Lower lobe of right lung (tissue), 2 donors: ENCODE data around the gene TPMT. TPM values are rescaled to one million over a fixed set of nuclear protein-coding genes. Genes with fewer than 3 reads are reported as not detected.

Experiments used
- ATAC-seq, 2 donors: fragments of 200-7000 bp; cut with Tn5 transposase; one replicate each; pipeline ENCODE4 v1.9.1; 2020 to 2022; ENCODE audit warnings: mild to moderate bottlenecking in 2 of 2, moderate library complexity in 2 of 2
- DNase-seq: peaks from one replicate; pipeline ENCODE4 v3.0.0-alpha.2; 2020
- H3K27ac ChIP-seq: fragments of 200-600 bp; one replicate; pipeline ENCODE4 v1.8.0; 2022
- H3K27me3 ChIP-seq: fragments of 200-600 bp; one replicate; pipeline ENCODE4 v1.8.0; 2022; ENCODE audit warnings: low read depth
- H3K36me3 ChIP-seq: fragments of 200-600 bp; one replicate; pipeline ENCODE4 v1.8.0; 2022; ENCODE audit warnings: mild to moderate bottlenecking
- H3K4me1 ChIP-seq: fragments of 200-600 bp; one replicate; pipeline ENCODE4 v1.8.0; 2022
- H3K4me3 ChIP-seq: fragments of 200-600 bp; one replicate; pipeline ENCODE4 v1.8.0; 2022; ENCODE audit warnings: mild to moderate bottlenecking
- H3K9me3 ChIP-seq: fragments of 200-600 bp; one replicate; pipeline ENCODE4 v1.8.0; 2022
- intact Hi-C: fragments of 100-400 bp; cut with DNase I; formaldehyde crosslinking; loops from one replicate; pipeline ENCODE4 v1.11.0; 2022
- total RNA-seq: library from RNA; stranded (reverse); fragmentation: NEBNext Ultra II Directional; extraction: Animal tissue kit (Norgen Biotek cat#: 25700); gene quantifications from one replicate; pipeline ENCODE4 v1.2.1, GENCODE V29; 2021
- TF ChIP-seq, protein P1 (sequence below): fragments of 200-600 bp; IDR thresholded peaks from one replicate; pipeline ENCODE4 v1.8.0; 2022; ENCODE audit warnings: antibody characterized with exemption, mild to moderate bottlenecking
- donor health status: DM: no; HTN: yes; CAD: no; lungs with severe emphysema.

Gene TPMT
- total RNA-seq, 1 donor from 2014 or later, result 14.0 TPM

DNA sequence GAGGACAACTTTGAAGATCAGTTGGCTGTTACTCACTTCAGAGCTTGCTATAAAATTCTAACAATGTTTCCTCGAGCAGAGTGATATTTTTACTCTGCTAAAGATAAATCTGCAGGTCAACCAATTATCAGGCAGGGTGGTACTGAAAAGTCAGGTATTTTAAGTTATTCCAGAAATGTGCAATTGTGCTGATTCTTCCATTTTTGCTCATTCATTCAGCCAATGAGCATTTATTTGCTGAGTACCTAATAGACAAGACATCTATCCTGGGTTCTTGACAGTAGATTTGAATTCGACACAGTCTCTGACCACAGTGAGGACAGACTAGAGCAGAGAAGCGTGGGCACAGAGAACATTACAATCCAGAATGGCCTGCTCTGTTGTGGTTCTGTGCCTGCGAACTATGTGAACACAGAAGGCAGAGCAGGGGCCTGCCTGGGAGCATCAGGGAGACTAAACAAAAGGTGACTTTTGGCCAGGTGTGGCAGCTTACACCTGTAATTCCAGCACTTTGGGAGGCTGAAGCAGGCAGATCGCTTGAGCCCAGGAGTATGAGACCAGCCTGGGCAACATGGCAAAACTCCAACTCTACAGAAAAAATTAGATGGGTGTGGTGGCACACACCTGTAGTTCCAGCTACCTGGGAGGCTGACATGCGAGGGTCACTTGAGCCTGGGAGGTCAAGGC, 14.8 kb downstream of the TPMT start:
- TF ChIP-seq, protein P1, sequence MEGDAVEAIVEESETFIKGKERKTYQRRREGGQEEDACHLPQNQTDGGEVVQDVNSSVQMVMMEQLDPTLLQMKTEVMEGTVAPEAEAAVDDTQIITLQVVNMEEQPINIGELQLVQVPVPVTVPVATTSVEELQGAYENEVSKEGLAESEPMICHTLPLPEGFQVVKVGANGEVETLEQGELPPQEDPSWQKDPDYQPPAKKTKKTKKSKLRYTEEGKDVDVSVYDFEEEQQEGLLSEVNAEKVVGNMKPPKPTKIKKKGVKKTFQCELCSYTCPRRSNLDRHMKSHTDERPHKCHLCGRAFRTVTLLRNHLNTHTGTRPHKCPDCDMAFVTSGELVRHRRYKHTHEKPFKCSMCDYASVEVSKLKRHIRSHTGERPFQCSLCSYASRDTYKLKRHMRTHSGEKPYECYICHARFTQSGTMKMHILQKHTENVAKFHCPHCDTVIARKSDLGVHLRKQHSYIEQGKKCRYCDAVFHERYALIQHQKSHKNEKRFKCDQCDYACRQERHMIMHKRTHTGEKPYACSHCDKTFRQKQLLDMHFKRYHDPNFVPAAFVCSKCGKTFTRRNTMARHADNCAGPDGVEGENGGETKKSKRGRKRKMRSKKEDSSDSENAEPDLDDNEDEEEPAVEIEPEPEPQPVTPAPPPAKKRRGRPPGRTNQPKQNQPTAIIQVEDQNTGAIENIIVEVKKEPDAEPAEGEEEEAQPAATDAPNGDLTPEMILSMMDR, result no peak
- peaks cover 92% of the 10 kb centered on the region for H3K36me3 ChIP-seq
- H3K27ac ChIP-seq, result no peak overlapping the region

GRCh38 chr6:18138906-18139305, 16.0 kb downstream of the TPMT start:
- Histone ChIP-seq H3K4me3 (no peak overlapping the region), H3K27ac (no peak overlapping the region), H3K4me1 (no peaks in the 10 kb centered on the region), H3K27me3 (no peaks in the 10 kb centered on the region), H3K9me3 (no peaks in the 10 kb centered on the region), H3K36me3 (peaks cover 92% of the 10 kb centered on the region)
- no peak for DNase-seq
- TF ChIP-seq, protein P1, result no peak
- intact Hi-C loops, result no loop called here
- ATAC-seq, result no peak

More for the DNA sequence above, 14.8 kb downstream of the TPMT start:
- Histone ChIP-seq H3K4me3 (no peak overlapping the region), H3K4me1 (no peaks in the 10 kb centered on the region), H3K9me3 (no peaks in the 10 kb centered on the region), H3K27me3 (no peaks in the 10 kb centered on the region)
- intact Hi-C loops, result no loop called here
- DNase-seq, result no peak
- no peak for ATAC-seq

- H3K27me3 ChIP-seq, result no peaks in the 10 kb centered on the region
- H3K36me3 ChIP-seq, result peaks cover 93% of the 10 kb centered on the region
- no peak overlapping the region for H3K4me3 ChIP-seq
- no peaks in the 10 kb centered on the region for H3K4me1 ChIP-seq
- H3K27ac ChIP-seq, result no peak overlapping the region
- no peak for DNase-seq
- ATAC-seq, result no peak
- intact Hi-C loops, result no loop called here
- TF ChIP-seq, protein P1, result no peak
- H3K9me3 ChIP-seq, result no peaks in the 10 kb centered on the region
These were observed 18.6 kb downstream of the TPMT start for GRCh38 chr6:18136260-18136659.

DNA sequence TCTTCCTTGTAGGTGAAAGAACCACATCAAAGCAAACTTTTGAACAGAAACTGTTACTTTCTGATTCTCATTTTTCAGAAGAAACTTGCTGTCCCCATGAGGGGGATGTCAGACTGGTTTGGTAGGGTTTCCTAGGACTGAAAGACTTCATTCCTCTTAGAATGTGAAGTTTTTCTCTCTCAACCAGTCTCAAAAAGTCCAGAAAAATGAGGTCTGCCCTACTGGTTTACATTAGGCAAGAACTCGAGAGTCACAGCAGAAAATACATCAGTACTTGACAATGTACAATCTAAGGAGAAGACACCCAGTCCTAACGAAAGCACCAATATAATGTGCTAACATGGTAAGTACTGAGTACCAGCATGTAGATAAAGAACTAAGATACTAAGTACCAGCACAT, 19.7 kb downstream of the TPMT start:
- peaks cover 92% of the 10 kb centered on the region for H3K36me3 ChIP-seq
- intact Hi-C loops, result no loop called here

GRCh38 chr6:18132346-18132745, 22.5 kb downstream of the TPMT start:
- TF ChIP-seq, protein P1, result no peak
- DNase-seq (no peak), ATAC-seq (no peak)
- Histone ChIP-seq H3K4me1 (no peaks in the 10 kb centered on the region), H3K27me3 (no peaks in the 10 kb centered on the region), H3K27ac (no peak overlapping the region), H3K4me3 (no peak overlapping the region), H3K9me3 (no peaks in the 10 kb centered on the region), H3K36me3 (peaks cover 88% of the 10 kb centered on the region)
- intact Hi-C loops, result no loop called here

More for the DNA sequence above, 19.7 kb downstream of the TPMT start:
- TF ChIP-seq, protein P1, result no peak
- Histone ChIP-seq H3K9me3 (no peaks in the 10 kb centered on the region), H3K4me1 (no peaks in the 10 kb centered on the region), H3K27me3 (no peaks in the 10 kb centered on the region), H3K4me3 (no peak overlapping the region), H3K27ac (no peak overlapping the region)
- DNase-seq (no peak), ATAC-seq (no peak)
